Measurements from ENCODE around the gene DYRK2.

DYRK2 gene

DNA sequence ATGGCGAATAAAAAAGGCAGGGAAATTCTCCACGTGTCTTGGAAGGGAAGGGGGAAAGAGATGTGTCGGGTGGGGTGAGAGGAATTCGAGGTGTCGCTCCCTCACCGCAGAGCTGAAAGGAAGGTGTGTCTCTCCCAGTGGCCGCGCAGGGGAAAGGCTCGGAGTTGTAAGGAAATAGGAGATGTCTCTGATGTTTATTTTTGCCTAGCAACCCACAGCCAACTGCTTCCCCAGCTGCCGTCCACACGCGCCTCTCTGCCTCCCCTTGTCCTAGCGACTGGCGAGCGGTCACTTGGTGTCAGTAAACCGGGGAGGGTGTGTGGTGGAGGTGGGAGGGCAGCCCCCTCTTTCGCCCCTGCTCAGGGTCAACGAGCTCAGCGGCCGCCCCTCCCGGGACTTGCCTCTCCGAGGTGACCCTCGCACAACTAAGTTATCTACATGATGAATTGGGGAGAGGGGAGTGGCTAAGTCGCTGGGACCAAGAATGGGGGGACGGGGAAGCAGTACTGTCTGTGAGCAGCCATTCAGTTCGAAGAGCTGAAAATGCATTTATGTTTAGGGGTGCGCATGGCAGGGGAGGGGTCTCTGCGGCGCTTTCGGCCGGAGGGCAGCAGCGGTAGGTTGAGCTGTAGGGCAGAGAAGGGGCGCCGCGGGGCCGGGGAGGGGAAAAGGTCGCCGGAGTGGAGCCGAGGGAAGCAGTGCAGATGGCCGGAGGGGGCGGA lies 585 bp upstream of the DYRK2 start:
- Histone ChIP-seq H3K79me2 (ENCODE audit: insufficient read depth, low read depth) (peaks cover 39% of the 10 kb centered on the region), H3K9ac (peak overlapping the region; percentile 74), H2AFZ (ENCODE audit: low read depth) (peak overlapping the region; percentile 89), H3K4me2 (peak overlapping the region; percentile 81), H3K4me1 (ENCODE audit: low read depth, poor library complexity, severe bottlenecking) (peaks cover 28% of the 10 kb centered on the region), H3K27me3 (ENCODE audit: insufficient read depth, low read depth) (no peaks in the 10 kb centered on the region), H3K27ac (peak overlapping the region; percentile 36; the same call in 1 of the 2 replicates), H3K4me3 (IDR thresholded peaks at IDR 0.05; ENCODE audit: insufficient read depth, low read depth, low read length) (no peak overlapping the region), H4K20me1 (ENCODE audit: insufficient read depth) (peaks cover 24% of the 10 kb centered on the region), H3K36me3 (ENCODE audit: insufficient read depth) (no peaks in the 10 kb centered on the region)
- TF ChIP-seq, protein P1, sequence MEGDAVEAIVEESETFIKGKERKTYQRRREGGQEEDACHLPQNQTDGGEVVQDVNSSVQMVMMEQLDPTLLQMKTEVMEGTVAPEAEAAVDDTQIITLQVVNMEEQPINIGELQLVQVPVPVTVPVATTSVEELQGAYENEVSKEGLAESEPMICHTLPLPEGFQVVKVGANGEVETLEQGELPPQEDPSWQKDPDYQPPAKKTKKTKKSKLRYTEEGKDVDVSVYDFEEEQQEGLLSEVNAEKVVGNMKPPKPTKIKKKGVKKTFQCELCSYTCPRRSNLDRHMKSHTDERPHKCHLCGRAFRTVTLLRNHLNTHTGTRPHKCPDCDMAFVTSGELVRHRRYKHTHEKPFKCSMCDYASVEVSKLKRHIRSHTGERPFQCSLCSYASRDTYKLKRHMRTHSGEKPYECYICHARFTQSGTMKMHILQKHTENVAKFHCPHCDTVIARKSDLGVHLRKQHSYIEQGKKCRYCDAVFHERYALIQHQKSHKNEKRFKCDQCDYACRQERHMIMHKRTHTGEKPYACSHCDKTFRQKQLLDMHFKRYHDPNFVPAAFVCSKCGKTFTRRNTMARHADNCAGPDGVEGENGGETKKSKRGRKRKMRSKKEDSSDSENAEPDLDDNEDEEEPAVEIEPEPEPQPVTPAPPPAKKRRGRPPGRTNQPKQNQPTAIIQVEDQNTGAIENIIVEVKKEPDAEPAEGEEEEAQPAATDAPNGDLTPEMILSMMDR (conservative IDR thresholded peaks at IDR 0.05; ENCODE audit: low read depth, low read length): no peak

DNA sequence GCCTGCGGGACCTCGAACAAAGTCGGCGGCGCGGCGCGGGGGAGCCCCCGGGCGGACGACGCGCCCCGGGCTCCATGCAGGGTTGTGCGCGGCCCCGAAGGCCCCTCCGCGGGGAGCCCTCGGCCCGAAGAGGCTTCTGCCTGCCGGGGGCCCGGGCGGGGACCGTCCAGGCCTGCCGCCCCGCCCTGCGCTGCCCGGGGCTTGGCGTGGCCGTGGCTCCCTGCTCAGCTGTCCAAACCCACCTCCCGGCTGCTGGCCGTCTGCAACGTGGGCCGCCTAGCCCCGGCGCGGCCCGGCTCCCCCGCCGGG lies 670 bp downstream of the DYRK2 start:
- Histone ChIP-seq H2AFZ (ENCODE audit: low read depth) (peak overlapping the region; percentile 60), H3K36me3 (ENCODE audit: insufficient read depth) (no peaks in the 10 kb centered on the region), H3K4me2 (peak overlapping the region; percentile 86), H3K27me3 (ENCODE audit: insufficient read depth, low read depth) (no peaks in the 10 kb centered on the region), H3K4me1 (ENCODE audit: low read depth, poor library complexity, severe bottlenecking) (peaks cover 37% of the 10 kb centered on the region), H3K27ac (peak overlapping the region; percentile 73), H4K20me1 (ENCODE audit: insufficient read depth) (peaks cover 32% of the 10 kb centered on the region), H3K4me3 (IDR thresholded peaks at IDR 0.05; ENCODE audit: insufficient read depth, low read depth, low read length) (no peak overlapping the region), H3K79me2 (ENCODE audit: insufficient read depth, low read depth) (peaks cover 51% of the 10 kb centered on the region), H3K9ac (peak overlapping the region; percentile 90)
- TF ChIP-seq, protein P1 (conservative IDR thresholded peaks at IDR 0.05; ENCODE audit: low read depth, low read length): no peak

DNA sequence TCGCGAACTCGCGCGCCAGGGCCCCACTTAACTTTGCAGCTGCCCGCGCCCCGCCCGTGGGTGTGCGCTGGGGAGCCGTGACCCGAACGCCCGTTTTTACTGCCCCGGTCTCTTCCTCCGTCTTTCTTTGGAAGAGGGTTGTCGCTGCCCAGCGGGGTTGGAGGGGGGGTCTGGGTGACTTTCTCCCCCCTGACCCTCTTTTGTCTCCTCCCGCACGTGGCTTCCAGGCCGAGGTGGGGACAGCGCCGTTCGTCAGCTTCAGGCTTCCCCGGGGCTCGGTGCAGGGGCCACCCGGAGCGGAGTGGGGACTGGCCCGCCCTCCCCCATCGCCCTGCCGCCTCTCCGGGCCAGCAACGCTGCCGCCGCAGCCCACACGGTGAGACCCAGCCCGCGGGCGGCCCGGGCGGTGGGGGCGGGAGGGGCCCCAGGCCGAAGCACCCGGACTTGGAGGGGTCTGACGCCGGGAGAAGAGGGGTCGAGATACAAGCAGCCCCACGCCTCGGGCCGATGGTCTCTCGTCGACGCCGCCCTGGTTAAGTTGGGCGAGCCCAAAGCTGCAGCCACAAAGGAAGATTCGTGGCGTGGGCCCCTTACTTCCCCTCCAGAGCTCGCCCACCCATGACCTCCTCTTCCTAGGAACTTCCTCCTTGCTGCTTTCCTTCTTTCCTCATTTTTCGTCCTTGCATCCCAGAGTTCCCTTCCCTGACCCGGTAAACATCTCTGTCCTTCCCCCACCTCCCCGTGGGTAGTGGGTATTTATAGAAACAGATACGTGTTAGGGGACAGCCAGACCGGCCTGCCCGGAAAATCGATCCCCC lies 1.2 kb downstream of the DYRK2 start:
- Histone ChIP-seq H3K4me3 (IDR thresholded peaks at IDR 0.05; ENCODE audit: insufficient read depth, low read depth, low read length) (peak overlapping the region; percentile 57), H3K27me3 (ENCODE audit: insufficient read depth, low read depth) (no peaks in the 10 kb centered on the region), H3K9ac (peak overlapping the region; percentile 90), H2AFZ (ENCODE audit: low read depth) (peak overlapping the region; percentile 60), H3K79me2 (ENCODE audit: insufficient read depth, low read depth) (peaks cover 57% of the 10 kb centered on the region), H3K4me1 (ENCODE audit: low read depth, poor library complexity, severe bottlenecking) (peaks cover 37% of the 10 kb centered on the region), H4K20me1 (ENCODE audit: insufficient read depth) (peaks cover 38% of the 10 kb centered on the region), H3K4me2 (peak overlapping the region; percentile 86), H3K36me3 (ENCODE audit: insufficient read depth) (no peaks in the 10 kb centered on the region), H3K27ac (peak overlapping the region; percentile 73)
- TF ChIP-seq, protein P1 (conservative IDR thresholded peaks at IDR 0.05; ENCODE audit: low read depth, low read length): no peak

DNA sequence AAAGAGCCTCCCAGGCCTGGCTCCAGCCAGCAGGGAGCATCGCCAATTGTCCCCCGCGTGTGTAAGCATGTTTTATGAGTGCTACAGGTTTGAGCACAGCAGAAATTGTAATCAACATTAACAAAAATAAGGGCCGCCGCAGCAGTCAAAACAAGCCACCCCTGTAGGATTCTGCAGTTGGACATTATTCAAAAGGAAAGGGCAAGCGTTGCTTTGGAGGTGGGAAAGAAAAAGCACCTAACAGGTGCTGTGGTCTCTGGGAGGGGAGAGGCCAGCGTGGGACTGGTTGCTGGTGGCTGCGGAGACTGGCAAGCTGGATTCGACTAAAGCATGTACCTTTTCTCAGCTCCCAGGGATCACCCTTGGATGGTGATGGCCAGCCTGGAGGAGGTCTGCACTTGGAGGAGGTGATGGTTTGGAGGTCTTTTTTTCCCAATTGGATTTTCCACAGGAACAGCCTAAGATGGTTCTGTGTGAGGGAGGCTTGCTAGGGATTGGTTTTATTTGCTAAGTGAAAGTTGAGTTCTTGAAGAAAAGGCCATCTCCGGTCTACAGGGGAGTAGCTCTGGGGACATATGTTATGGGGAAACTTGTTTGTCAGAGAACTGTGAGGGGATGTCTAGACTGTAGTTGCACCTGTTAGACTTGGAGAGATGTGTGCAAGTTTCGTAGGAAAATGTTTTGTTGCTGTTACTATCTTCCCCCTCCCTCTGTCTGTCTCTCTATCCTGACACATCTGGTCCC lies 2.0 kb downstream of the DYRK2 start:
- TF ChIP-seq, protein P1 (conservative IDR thresholded peaks at IDR 0.05; ENCODE audit: low read depth, low read length): no peak; the same call in 1 of the 2 replicates
- Histone ChIP-seq H3K4me3 (IDR thresholded peaks at IDR 0.05; ENCODE audit: insufficient read depth, low read depth, low read length) (peak overlapping the region; percentile 57), H3K4me1 (ENCODE audit: low read depth, poor library complexity, severe bottlenecking) (peaks cover 37% of the 10 kb centered on the region), H3K9ac (peak overlapping the region; percentile 90), H4K20me1 (ENCODE audit: insufficient read depth) (peaks cover 44% of the 10 kb centered on the region), H3K36me3 (ENCODE audit: insufficient read depth) (no peaks in the 10 kb centered on the region), H3K4me2 (peak overlapping the region; percentile 86), H2AFZ (ENCODE audit: low read depth) (peak overlapping the region; percentile 60; the same call in 1 of the 2 replicates), H3K27ac (peak overlapping the region; percentile 73), H3K27me3 (ENCODE audit: insufficient read depth, low read depth) (no peaks in the 10 kb centered on the region), H3K79me2 (ENCODE audit: insufficient read depth, low read depth) (peaks cover 65% of the 10 kb centered on the region)

Data from KMS-11 (cell line).